CD4-positive, alpha-beta memory T cell (primary cell): ENCODE measurements around the gene SBDS. TPM values are rescaled to one million over a fixed set of nuclear protein-coding genes. Genes with fewer than 3 reads are reported as not detected.

ENCODE experiments used
- CTCF ChIA-PET: fragments of 350-600 bp; sonication (Branson Sonifier 250); formaldehyde crosslinking; loops from one replicate; lab custom pipeline; 2021; ENCODE audit warnings: inconsistent platforms; ENCODE audit not compliant: partially characterized antibody; lab: Charles Lee
- POLR2A ChIA-PET: fragments of 350-600 bp; sonication (Branson Sonifier 250); formaldehyde crosslinking; loops from one replicate; lab custom pipeline; 2021; ENCODE audit not compliant: partially characterized antibody; lab: Charles Lee
- DNase-seq, 5 donors: peaks; one replicate each; pipeline versions ENCODE4 v3.0.0 to v3.0.0-alpha.2; 2020 to 2022; ENCODE audit warnings: mixed read lengths in 1 of 5
- H3K27ac ChIP-seq: one replicate; pipeline ENCODE4 v1.7.0; 2013; ENCODE audit warnings: low read depth, low read length
- H3K27me3 ChIP-seq: 2 replicates; pipeline ENCODE4 v1.7.0; 2013; ENCODE audit warnings: mild to moderate bottlenecking, low read length, moderate library complexity; ENCODE audit not compliant: insufficient read depth
- H3K36me3 ChIP-seq: 2 replicates; pipeline ENCODE4 v1.7.0; 2013; ENCODE audit warnings: mild to moderate bottlenecking, low read length, moderate library complexity; ENCODE audit not compliant: insufficient read depth
- H3K4me1 ChIP-seq: 2 replicates; pipeline ENCODE4 v1.7.0; 2013; ENCODE audit warnings: mild to moderate bottlenecking, low read length, moderate library complexity; ENCODE audit not compliant: insufficient read depth
- H3K4me3 ChIP-seq, 2 donors: one replicate each; pipeline ENCODE4 v1.7.0; 2013; ENCODE audit warnings: low read length in 2 of 2, mild to moderate bottlenecking in 1 of 2
- H3K9me3 ChIP-seq, 2 donors: one replicate each; pipeline ENCODE4 v1.7.0; 2013; ENCODE audit warnings: low read length in 2 of 2, control low read depth in 1 of 2; ENCODE audit not compliant: control insufficient read depth in 1 of 2
- H3K27ac Mint-ChIP-seq, 7 donors: one replicate each; pipeline ENCODE4 v1.8.0; 2020 to 2021; ENCODE audit warnings: mixed read lengths in 7 of 7, mild to moderate bottlenecking in 6 of 7, inconsistent platforms in 3 of 7, moderate library complexity in 3 of 7
- H3K27me3 Mint-ChIP-seq, 2 donors: one replicate each; pipeline ENCODE4 v1.8.0; 2020 to 2021; ENCODE audit warnings: mixed read lengths in 2 of 2
- H3K36me3 Mint-ChIP-seq, 2 donors: one replicate each; pipeline ENCODE4 v1.8.0; 2020 to 2021; ENCODE audit warnings: mixed read lengths in 2 of 2, inconsistent platforms in 1 of 2, mild to moderate bottlenecking in 1 of 2
- H3K4me1 Mint-ChIP-seq, 4 donors: one replicate each; pipeline ENCODE4 v1.8.0; 2020 to 2021; ENCODE audit warnings: mixed read lengths in 4 of 4, mild to moderate bottlenecking in 1 of 4
- H3K4me3 Mint-ChIP-seq, 8 donors: one replicate each; pipeline ENCODE4 v1.8.0; 2020 to 2021; ENCODE audit warnings: mixed read lengths in 8 of 8, mild to moderate bottlenecking in 7 of 8, moderate library complexity in 6 of 8, inconsistent platforms in 3 of 8
- H3K9me3 Mint-ChIP-seq, 8 donors: one replicate each; pipeline ENCODE4 v1.8.0; 2020 to 2021; ENCODE audit warnings: mixed read lengths in 8 of 8, mild to moderate bottlenecking in 5 of 8, inconsistent platforms in 3 of 8, moderate library complexity in 1 of 8
- intact Hi-C: fragments of 100-400 bp; cut with micrococcal nuclease; formaldehyde crosslinking; loops from one replicate; pipeline ENCODE4 v1.15.1; 2023
- polyA plus RNA-seq, 2 donors: library from polyadenylated mRNA; unstranded; fragments of 300-500 nt; fragmentation: Illumina TruSeq; gene quantifications; one replicate each; pipeline ENCODE4 v1.2.3, GENCODE V29; 2021
- total RNA-seq, 2 experiments: library from RNA; stranded (reverse); gene quantifications; one replicate each; pipeline ENCODE4 v1.2.3, GENCODE V29; 2021

The SBDS gene
- total and polyA plus RNA-seq, 4 experiments from 2014 or later = 69.7 to 127 (median 78.1) TPM

DNA sequence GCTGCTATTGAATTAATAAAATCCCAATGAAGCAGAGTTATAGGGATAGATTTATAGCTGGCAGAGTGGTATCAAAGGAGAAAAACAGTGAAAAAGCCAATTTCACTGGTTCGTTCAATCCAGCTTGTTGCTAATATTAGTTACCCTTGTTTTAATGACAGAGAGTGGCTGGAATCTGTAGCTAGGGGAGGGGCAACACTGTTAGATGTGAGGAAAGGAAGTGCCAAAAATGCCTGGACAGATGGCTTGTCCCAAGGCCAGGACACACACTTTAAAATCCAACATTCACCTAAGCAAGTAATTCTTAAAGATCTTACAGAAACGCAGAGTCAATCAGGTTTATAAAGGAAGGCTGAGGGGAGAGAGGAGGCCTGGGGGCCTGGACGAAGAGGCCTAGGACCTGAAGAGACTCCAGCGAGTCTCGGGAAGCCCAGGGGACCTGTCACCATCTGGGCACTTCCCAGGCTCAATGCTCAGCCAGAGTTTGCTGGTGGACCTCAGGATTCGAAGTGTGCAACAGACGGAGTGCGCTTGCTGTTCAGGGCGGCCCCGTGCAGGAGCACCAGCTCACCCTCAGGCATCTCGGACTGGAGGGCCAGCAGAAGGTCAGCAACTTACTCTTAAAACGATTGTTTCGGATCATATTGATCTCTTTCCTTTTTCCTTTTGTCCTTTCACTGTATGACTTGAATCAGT is 37.6 kb downstream of the SBDS start:
- Mint-ChIP-seq H3K9me3 (no peaks in the 10 kb centered on the region), H3K36me3 (peaks cover 37 to 57% of the 10 kb centered on the region in 2 donors), H3K27ac (peak overlapping the region in 1 of 7 donors; percentile 9), H3K27me3 (no peaks in the 10 kb centered on the region), H3K4me1 (no peaks in the 10 kb centered on the region), H3K4me3 (no peak overlapping the region)
- H3K4me1 ChIP-seq = no peaks in the 10 kb centered on the region
- ChIA-PET CTCF (no interaction called here), POLR2A (no interaction called here)
- peaks cover 45% of the 10 kb centered on the region for H3K36me3 ChIP-seq
- DNase-seq = no peak
- H3K9me3 ChIP-seq = no peaks in the 10 kb centered on the region
- H3K27ac ChIP-seq = no peak overlapping the region
- no peaks in the 10 kb centered on the region for H3K27me3 ChIP-seq
- no peak overlapping the region for H3K4me3 ChIP-seq
- intact Hi-C loops = no loop called here

DNA sequence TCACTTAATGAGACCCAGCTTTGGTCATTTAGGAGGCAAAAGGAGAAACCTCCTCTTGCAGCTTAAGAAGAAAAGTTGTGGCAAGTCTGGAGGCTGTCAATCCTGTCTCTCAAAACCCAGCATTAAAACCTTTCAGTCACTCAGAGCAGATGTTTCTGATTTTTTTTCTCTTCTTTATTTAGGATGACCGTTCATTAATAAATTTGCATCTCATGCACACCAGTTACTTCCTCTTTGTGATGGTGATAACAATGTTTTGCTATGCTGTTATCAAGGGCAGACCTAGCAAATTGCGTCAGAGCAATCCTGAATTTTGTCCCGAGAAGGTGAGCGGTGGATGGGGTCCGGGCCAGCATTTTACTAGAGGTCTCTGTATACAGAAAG is 42.4 kb downstream of the SBDS start:
- Histone ChIP-seq H3K4me3 (no peak overlapping the region), H3K27ac (no peak overlapping the region), H3K36me3 (peaks cover 68% of the 10 kb centered on the region), H3K27me3 (no peaks in the 10 kb centered on the region), H3K4me1 (no peaks in the 10 kb centered on the region), H3K9me3 (no peaks in the 10 kb centered on the region)
- ChIA-PET CTCF (no interaction called here), POLR2A (no interaction called here)
- intact Hi-C loops = no loop called here
- Mint-ChIP-seq H3K36me3 (peaks cover 53 to 73% of the 10 kb centered on the region in 2 donors), H3K9me3 (no peaks in the 10 kb centered on the region), H3K4me1 (peaks cover 0 to 1% (median 0%) of the 10 kb centered on the region in 4 donors), H3K27ac (peak overlapping the region in 1 of 7 donors; percentile 48), H3K27me3 (no peaks in the 10 kb centered on the region), H3K4me3 (no peak overlapping the region)
- DNase-seq = no peak

DNA sequence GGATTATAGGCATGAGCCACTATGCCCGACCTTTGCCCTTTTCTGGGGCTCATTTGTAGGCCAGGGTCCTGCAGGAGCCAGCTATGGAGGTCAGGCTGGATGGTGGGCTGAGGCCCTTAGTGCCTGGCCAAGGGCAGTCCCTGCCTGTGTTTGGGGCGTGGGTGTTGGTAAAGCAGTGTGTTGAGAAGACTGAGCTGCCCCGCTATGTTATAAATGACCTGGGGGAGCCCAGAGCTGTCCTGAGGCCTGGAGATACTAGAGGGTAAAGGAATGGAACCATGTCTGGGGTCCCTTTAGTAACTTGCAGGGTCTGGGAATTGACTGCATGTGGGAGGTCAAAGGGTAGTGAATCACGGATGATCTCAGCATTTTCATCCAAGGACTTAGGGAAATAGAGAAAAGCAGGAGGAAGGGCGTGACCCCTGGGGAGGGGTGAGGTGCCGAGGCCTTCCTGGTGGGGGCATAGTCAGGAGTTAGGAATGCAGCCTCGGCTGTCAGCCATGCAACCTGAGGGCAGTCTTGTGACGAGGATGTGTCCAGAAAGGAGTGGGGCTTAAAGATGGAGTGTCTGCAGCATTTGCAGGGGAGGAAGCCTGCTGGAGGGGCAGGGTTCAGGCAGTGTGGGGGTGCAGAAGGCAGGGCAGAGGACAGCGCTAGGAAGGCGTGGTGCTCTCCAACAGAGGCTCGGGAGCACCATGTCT is 42.9 kb downstream of the SBDS start:
- DNase-seq = no peak
- H3K27me3 Mint-ChIP-seq = no peaks in the 10 kb centered on the region
- H3K27ac Mint-ChIP-seq = no peak overlapping the region
- H3K36me3 ChIP-seq = peaks cover 67% of the 10 kb centered on the region
- no peak overlapping the region for H3K4me3 ChIP-seq
- no peak overlapping the region for H3K27ac ChIP-seq
- POLR2A ChIA-PET = no interaction called here
- intact Hi-C loops = no loop called here
- H3K9me3 ChIP-seq = no peaks in the 10 kb centered on the region
- CTCF ChIA-PET = no interaction called here
- no peaks in the 10 kb centered on the region for H3K9me3 Mint-ChIP-seq
- H3K4me1 Mint-ChIP-seq = peaks cover 0 to 1% (median 0%) of the 10 kb centered on the region in 4 donors
- no peaks in the 10 kb centered on the region for H3K4me1 ChIP-seq
- H3K36me3 Mint-ChIP-seq = peaks cover 55 to 73% of the 10 kb centered on the region in 2 donors
- H3K4me3 Mint-ChIP-seq = no peak overlapping the region
- H3K27me3 ChIP-seq = no peaks in the 10 kb centered on the region

DNA sequence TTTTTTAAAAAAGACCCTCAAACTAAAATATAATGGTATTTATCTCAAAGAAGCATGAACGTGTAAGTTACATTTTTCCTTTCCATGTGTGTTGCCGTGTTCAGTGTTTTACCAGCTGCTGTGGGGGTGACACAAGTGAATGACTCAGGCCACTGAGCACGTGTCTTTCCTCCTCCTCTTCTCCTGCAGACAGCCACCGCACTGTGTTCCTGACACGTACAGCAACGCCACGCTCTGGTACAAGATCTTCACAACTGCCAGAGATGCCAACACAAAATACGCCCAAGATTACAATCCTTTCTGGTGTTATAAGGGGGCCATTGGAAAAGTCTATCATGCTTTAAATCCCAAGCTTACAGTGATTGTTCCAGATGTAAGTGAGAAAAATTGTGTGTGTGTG is 44.6 kb downstream of the SBDS start:
- no peaks in the 10 kb centered on the region for H3K4me1 ChIP-seq
- Mint-ChIP-seq H3K27me3 (no peaks in the 10 kb centered on the region), H3K9me3 (no peaks in the 10 kb centered on the region), H3K27ac (no peak overlapping the region), H3K36me3 (peaks cover 45 to 67% of the 10 kb centered on the region in 2 donors), H3K4me3 (no peak overlapping the region), H3K4me1 (peaks cover 0 to 1% (median 0%) of the 10 kb centered on the region in 4 donors)
- H3K4me3 ChIP-seq = no peak overlapping the region
- intact Hi-C loops = no loop called here
- ChIA-PET CTCF (no interaction called here), POLR2A (no interaction called here)
- no peaks in the 10 kb centered on the region for H3K27me3 ChIP-seq
- H3K27ac ChIP-seq = no peak overlapping the region
- peaks cover 68% of the 10 kb centered on the region for H3K36me3 ChIP-seq
- H3K9me3 ChIP-seq = no peaks in the 10 kb centered on the region
- DNase-seq = no peak

DNA sequence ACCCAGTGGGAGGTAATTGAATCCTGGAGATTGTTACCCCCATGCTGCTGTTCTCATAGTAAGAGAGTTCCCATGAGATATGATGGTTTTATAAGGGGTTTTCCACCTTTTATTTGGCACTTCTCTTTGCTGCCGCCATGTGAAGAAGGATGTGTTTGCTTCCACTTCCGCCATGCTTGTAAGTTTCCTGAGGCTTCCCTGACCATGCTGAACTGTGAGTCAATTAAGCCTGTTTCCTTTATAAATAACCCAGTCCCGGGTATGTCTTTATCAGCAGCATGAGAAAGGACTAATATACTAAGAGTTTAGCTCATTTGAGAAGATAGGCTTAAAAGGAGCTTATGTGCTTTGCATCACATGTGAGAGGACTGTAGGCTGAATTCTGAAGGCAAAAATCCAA is 45.1 kb downstream of the SBDS start:
- Mint-ChIP-seq H3K36me3 (peaks cover 42 to 65% of the 10 kb centered on the region in 2 donors), H3K27me3 (no peaks in the 10 kb centered on the region), H3K27ac (no peak overlapping the region), H3K4me1 (peaks cover 0 to 1% (median 0%) of the 10 kb centered on the region in 4 donors), H3K4me3 (no peak overlapping the region), H3K9me3 (no peaks in the 10 kb centered on the region)
- DNase-seq = no peak
- intact Hi-C loops = no loop called here
- H3K4me3 ChIP-seq = no peak overlapping the region
- CTCF ChIA-PET = no interaction called here
- H3K27ac ChIP-seq = no peak overlapping the region
- no peaks in the 10 kb centered on the region for H3K27me3 ChIP-seq
- peaks cover 66% of the 10 kb centered on the region for H3K36me3 ChIP-seq
- POLR2A ChIA-PET = no interaction called here
- no peaks in the 10 kb centered on the region for H3K4me1 ChIP-seq
- H3K9me3 ChIP-seq = no peaks in the 10 kb centered on the region

DNA sequence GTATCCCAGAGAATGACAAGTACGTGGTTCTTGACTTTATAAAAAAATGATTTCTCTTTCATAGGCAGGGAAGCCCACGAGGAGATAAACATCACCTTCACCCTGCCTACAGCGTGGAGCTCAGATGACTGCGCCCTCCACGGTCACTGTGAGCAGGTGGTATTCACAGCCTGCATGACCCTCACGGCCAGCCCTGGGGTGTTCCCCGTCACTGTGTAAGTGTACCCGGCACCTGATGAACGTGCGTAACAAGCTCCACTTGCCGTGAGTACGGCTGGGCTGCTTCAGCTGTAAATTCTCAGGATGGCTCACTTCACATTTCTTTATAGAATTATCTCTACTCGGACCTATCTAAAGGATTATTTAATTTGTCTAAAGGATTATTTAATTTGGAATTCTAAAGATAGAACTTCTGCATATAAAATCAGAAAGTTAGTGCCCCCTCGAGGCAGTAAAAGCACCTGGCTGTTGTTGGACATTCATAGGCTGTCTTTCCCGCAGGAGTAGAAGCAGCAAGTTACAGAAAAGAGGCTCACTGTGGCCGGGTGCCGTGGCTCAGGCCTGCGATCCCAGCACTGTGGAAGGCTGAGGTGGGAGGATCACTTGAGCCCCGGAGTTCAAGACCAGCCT is 46.8 kb downstream of the SBDS start:
- DNase-seq = no peak
- Histone ChIP-seq H3K27me3 (no peaks in the 10 kb centered on the region), H3K9me3 (no peaks in the 10 kb centered on the region), H3K36me3 (peaks cover 66% of the 10 kb centered on the region), H3K4me1 (no peaks in the 10 kb centered on the region), H3K27ac (no peak overlapping the region), H3K4me3 (no peak overlapping the region)
- H3K4me1 Mint-ChIP-seq = peaks cover 0 to 1% (median 0%) of the 10 kb centered on the region in 4 donors
- intact Hi-C loops = no loop called here
- H3K4me3 Mint-ChIP-seq = no peak overlapping the region
- H3K27ac Mint-ChIP-seq = no peak overlapping the region
- CTCF ChIA-PET = no interaction called here
- H3K27me3 Mint-ChIP-seq = no peaks in the 10 kb centered on the region
- no peaks in the 10 kb centered on the region for H3K9me3 Mint-ChIP-seq
- H3K36me3 Mint-ChIP-seq = peaks cover 49 to 70% of the 10 kb centered on the region in 2 donors
- POLR2A ChIA-PET = no interaction called here

DNA sequence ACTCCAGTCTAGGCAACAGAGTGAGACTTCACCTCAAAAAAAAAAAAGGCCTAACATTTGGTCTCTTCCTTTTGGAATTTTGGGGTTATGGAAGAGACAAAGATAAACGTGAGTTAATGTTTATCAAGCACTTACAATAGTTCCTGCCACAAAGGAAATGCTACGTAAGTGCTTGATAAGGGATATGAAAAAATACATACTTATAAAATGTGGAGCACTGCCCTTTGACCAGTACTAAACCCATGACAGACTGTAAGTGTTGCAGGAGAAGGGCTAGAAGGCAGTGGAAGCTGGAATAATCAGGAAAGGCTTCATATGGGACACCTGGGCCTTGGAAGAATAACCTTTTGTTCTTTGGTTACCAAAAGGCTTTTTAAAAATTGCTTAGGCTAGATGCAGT is 48.8 kb downstream of the SBDS start:
- H3K36me3 Mint-ChIP-seq = peaks cover 49 to 72% of the 10 kb centered on the region in 2 donors
- DNase-seq = no peak
- H3K27me3 Mint-ChIP-seq = no peaks in the 10 kb centered on the region
- Histone ChIP-seq H3K4me1 (no peaks in the 10 kb centered on the region), H3K9me3 (no peaks in the 10 kb centered on the region), H3K27me3 (no peaks in the 10 kb centered on the region), H3K4me3 (no peak overlapping the region), H3K36me3 (peaks cover 61% of the 10 kb centered on the region), H3K27ac (no peak overlapping the region)
- POLR2A ChIA-PET = interaction anchor here (0.7 kb wide), 1 partner anchor 18 kb away, joined by 3 read pairs; no protein-coding TSS in a partner anchor
- intact Hi-C loops = no loop called here
- CTCF ChIA-PET = no interaction called here
- H3K4me3 Mint-ChIP-seq = no peak overlapping the region
- no peaks in the 10 kb centered on the region for H3K9me3 Mint-ChIP-seq
- no peak overlapping the region for H3K27ac Mint-ChIP-seq
- H3K4me1 Mint-ChIP-seq = peaks cover 0 to 4% (median 1%) of the 10 kb centered on the region in 4 donors
